ES-I3 (cell line): ENCODE data around the gene AFAP1.

Source experiments
- H3K36me3 ChIP-seq: 2 replicates; pipeline ENCODE4 v1.6.1; 2013; ENCODE audit warnings: mild to moderate bottlenecking, low read length, control low read depth, moderate library complexity; ENCODE audit not compliant: insufficient read depth
- H3K4me1 ChIP-seq: 2 replicates; pipeline ENCODE4 v1.6.1; 2013; ENCODE audit warnings: mild to moderate bottlenecking, control low read depth, low read length; ENCODE audit not compliant: insufficient read depth
- H3K9ac ChIP-seq: 2 replicates; pipeline ENCODE4 v1.6.1; 2013; ENCODE audit warnings: low read depth, mild to moderate bottlenecking, low read length, moderate library complexity
- H3K9me3 ChIP-seq: 2 replicates; pipeline ENCODE4 v1.6.1; 2013; ENCODE audit warnings: mild to moderate bottlenecking, low read length, moderate library complexity; ENCODE audit not compliant: control insufficient read depth, insufficient read depth

AFAP1 gene

GRCh38 chr4:7963691-7964090 lies 24.0 kb upstream of the AFAP1 start:
- H3K4me1 ChIP-seq, result peaks cover 33% of the 10 kb centered on the region
- H3K36me3 ChIP-seq, result no peaks in the 10 kb centered on the region
- H3K9ac ChIP-seq, result no peak overlapping the region
- no peaks in the 10 kb centered on the region for H3K9me3 ChIP-seq

- Histone ChIP-seq H3K36me3 (no peaks in the 10 kb centered on the region), H3K9ac (no peak overlapping the region), H3K4me1 (peaks cover 30% of the 10 kb centered on the region), H3K9me3 (no peaks in the 10 kb centered on the region)
Measured at GRCh38 chr4:7962609-7963508, 23.2 kb upstream of the AFAP1 start.

- Histone ChIP-seq H3K36me3 (no peaks in the 10 kb centered on the region), H3K9me3 (no peaks in the 10 kb centered on the region), H3K4me1 (peaks cover 28% of the 10 kb centered on the region), H3K9ac (no peak overlapping the region)
Measured at GRCh38 chr4:7960790-7961655, 21.4 kb upstream of the AFAP1 start.

GRCh38 chr4:7960017-7960789 lies 20.5 kb upstream of the AFAP1 start:
- H3K9ac ChIP-seq, result no peak overlapping the region
- H3K36me3 ChIP-seq, result no peaks in the 10 kb centered on the region
- H3K9me3 ChIP-seq, result no peaks in the 10 kb centered on the region
- H3K4me1 ChIP-seq, result peaks cover 26% of the 10 kb centered on the region

- Histone ChIP-seq H3K9ac (no peak overlapping the region), H3K36me3 (no peaks in the 10 kb centered on the region), H3K9me3 (no peaks in the 10 kb centered on the region), H3K4me1 (peaks cover 20% of the 10 kb centered on the region)
Measured at GRCh38 chr4:7959078-7959477, 19.4 kb upstream of the AFAP1 start.

GRCh38 chr4:7956934-7957656 lies 17.4 kb upstream of the AFAP1 start:
- peaks cover 20% of the 10 kb centered on the region for H3K4me1 ChIP-seq
- H3K36me3 ChIP-seq, result no peaks in the 10 kb centered on the region
- no peak overlapping the region for H3K9ac ChIP-seq
- no peaks in the 10 kb centered on the region for H3K9me3 ChIP-seq

- H3K9me3 ChIP-seq, result no peaks in the 10 kb centered on the region
Measured at GRCh38 chr4:7956270-7956808, 16.7 kb upstream of the AFAP1 start.

GRCh38 chr4:7955393-7955792 lies 15.7 kb upstream of the AFAP1 start:
- no peaks in the 10 kb centered on the region for H3K36me3 ChIP-seq
- peaks cover 11% of the 10 kb centered on the region for H3K4me1 ChIP-seq
- H3K9ac ChIP-seq, result no peak overlapping the region
- H3K9me3 ChIP-seq, result peaks cover 3% of the 10 kb centered on the region; the same call in 1 of the 2 replicates

More at GRCh38 chr4:7956270-7956808, 16.7 kb upstream of the AFAP1 start:
- Histone ChIP-seq H3K4me1 (peaks cover 20% of the 10 kb centered on the region), H3K36me3 (no peaks in the 10 kb centered on the region), H3K9ac (no peak overlapping the region)

- Histone ChIP-seq H3K36me3 (no peaks in the 10 kb centered on the region), H3K4me1 (peaks cover 5% of the 10 kb centered on the region; the same call in 1 of the 2 replicates), H3K9me3 (peaks cover 3% of the 10 kb centered on the region; the same call in 1 of the 2 replicates), H3K9ac (no peak overlapping the region)
Measured at GRCh38 chr4:7952615-7953014, 13.0 kb upstream of the AFAP1 start.

GRCh38 chr4:7950301-7951092 lies 10.8 kb upstream of the AFAP1 start:
- no peaks in the 10 kb centered on the region for H3K36me3 ChIP-seq
- H3K4me1 ChIP-seq, result no peaks in the 10 kb centered on the region; the same call in 1 of the 2 replicates
- H3K9ac ChIP-seq, result no peak overlapping the region
- H3K9me3 ChIP-seq, result peaks cover 3% of the 10 kb centered on the region; the same call in 1 of the 2 replicates

- H3K9ac ChIP-seq, result no peak overlapping the region
- no peaks in the 10 kb centered on the region for H3K36me3 ChIP-seq
- peaks cover 3% of the 10 kb centered on the region; the same call in 1 of the 2 replicates for H3K9me3 ChIP-seq
- no peaks in the 10 kb centered on the region; the same call in 1 of the 2 replicates for H3K4me1 ChIP-seq
Measured at GRCh38 chr4:7949759-7950158, 10.1 kb upstream of the AFAP1 start.

DNA sequence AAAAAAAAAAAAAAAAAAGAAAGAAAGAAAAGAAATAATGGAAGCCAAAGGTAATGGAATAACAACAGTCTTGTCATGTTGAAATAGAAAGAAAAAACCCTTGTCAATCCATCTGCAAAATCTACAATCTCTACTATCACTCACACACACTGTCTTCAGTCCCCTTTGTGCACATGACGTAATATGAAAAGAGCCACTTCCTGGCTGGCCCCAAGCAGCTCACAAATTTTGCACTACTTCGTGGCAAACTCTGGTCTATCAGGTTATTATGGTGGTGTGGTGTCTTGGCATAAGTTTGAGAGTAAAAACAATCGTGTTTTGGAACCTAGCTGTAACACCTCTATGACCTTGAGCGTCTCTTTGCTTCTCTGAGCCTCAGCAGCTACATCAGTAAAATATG lies 8.3 kb upstream of the AFAP1 start:
- Histone ChIP-seq H3K36me3 (no peaks in the 10 kb centered on the region), H3K4me1 (no peaks in the 10 kb centered on the region; the same call in 1 of the 2 replicates), H3K9me3 (peaks cover 3% of the 10 kb centered on the region; the same call in 1 of the 2 replicates), H3K9ac (no peak overlapping the region)
